ENCODE results near the gene PRICKLE1.

- no peak for TF ChIP-seq CTCF (IDR thresholded peaks at IDR 0.05; ENCODE audit: poor library complexity, severe bottlenecking)
- TF ChIP-seq EZH2 (IDR thresholded peaks at IDR 0.05; ENCODE audit: borderline replicate concordance, insufficient read depth, low read length, poor library complexity, severe bottlenecking) = no peak
- TF ChIP-seq REST (IDR thresholded peaks at IDR 0.05; ENCODE audit: borderline replicate concordance) = no peak
- no peak for TF ChIP-seq EP300 (conservative IDR thresholded peaks at IDR 0.05; ENCODE audit: poor library complexity, severe bottlenecking)
- TF ChIP-seq SMC3 (conservative IDR thresholded peaks at IDR 0.05; ENCODE audit: poor library complexity) = no peak
- no peak for TF ChIP-seq POLR2AphosphoS5 (IDR thresholded peaks at IDR 0.05)
- TF ChIP-seq RAD21 (conservative IDR thresholded peaks at IDR 0.05) = no peak
- TF ChIP-seq TAF1 (IDR thresholded peaks at IDR 0.05; ENCODE audit: low read depth) = no peak
Measured at GRCh38 chr12:42633594-42633993, 44.0 kb upstream of the PRICKLE1 start.
